ENCODE measurements around the gene SCN11A. TPM values are rescaled to one million over a fixed set of nuclear protein-coding genes. Genes with fewer than 3 reads are reported as not detected.
"Not testable (repeated sequence)": the region's sequence is repeated elsewhere in the genome, so short reads cannot be mapped to it uniquely, and the experiment has no call there.

SCN11A gene
- total RNA-seq, 5 donors from 2014 or later (not counting 1 experiment from before 2014, with no cell fraction given), result 0.07 to 0.23 (median 0.12) TPM

GRCh38 chr3:39062180-39062579 is 10.4 kb upstream of the SCN11A start:
- ChIA-PET POLR2A (no interaction called here), CTCF (interaction anchor here in 1 of 2 donors (0.9 kb wide), 1 partner anchor 66 kb away, joined by 4 read pairs; no protein-coding TSS in a partner anchor)
- H3K36me3 Mint-ChIP-seq, result peaks cover 44% of the 10 kb centered on the region
- no peaks in the 10 kb centered on the region for H3K27me3 Mint-ChIP-seq
- no peaks in the 10 kb centered on the region for H3K4me1 ChIP-seq (ENCODE audit: control insufficient read depth in 1 of 2, extremely low read depth in 1 of 2, insufficient read depth in 2 of 2, low read length in 2 of 2)
- ATAC-seq (replicated peaks in 1 of 4) (no peak), DNase-seq (no peak)
- peaks cover 41 to 48% (median 46%) of the 10 kb centered on the region in 3 donors for H3K4me1 Mint-ChIP-seq
- H3K27ac Mint-ChIP-seq, result peak overlapping the region in 1 of 2 donors; percentile 54
- no peaks in the 10 kb centered on the region for H3K9me3 ChIP-seq
- H3K27ac ChIP-seq (ENCODE audit: low read length), result no peak overlapping the region
- H3K36me3 ChIP-seq (ENCODE audit: control insufficient read depth in 2 of 2, extremely low read depth in 1 of 2, insufficient read depth in 1 of 2, low read length in 1 of 2), result peaks cover 3 to 30% of the 10 kb centered on the region in 2 donors
- no peak overlapping the region for H3K4me3 Mint-ChIP-seq
- no peaks in the 10 kb centered on the region for H3K27me3 ChIP-seq (replicated peaks in 1 of 2; ENCODE audit: control insufficient read depth in 2 of 2, extremely low read depth in 1 of 2, insufficient read depth in 2 of 2, low read length in 1 of 2)
- no peaks in the 10 kb centered on the region for H3K9me3 Mint-ChIP-seq
- WGBS (ENCODE audit: insufficient coverage), result 60% methylated on average over 1 of the region's 1 CpG
- no peak overlapping the region for H3K4me3 ChIP-seq (ENCODE audit: control insufficient read depth in 1 of 2, extremely low read depth in 1 of 2, low read length in 1 of 2)

- DNase-seq; H3K27ac Mint-ChIP-seq; H3K27me3 Mint-ChIP-seq; H3K4me1 ChIP-seq (ENCODE audit: control insufficient read depth in 1 of 2, extremely low read depth in 1 of 2, insufficient read depth in 2 of 2, low read length in 2 of 2); POLR2A ChIA-PET; H3K9me3 ChIP-seq; H3K4me3 ChIP-seq (ENCODE audit: control insufficient read depth in 1 of 2, extremely low read depth in 1 of 2, low read length in 1 of 2); CTCF ChIA-PET; H3K4me3 Mint-ChIP-seq; H3K9me3 Mint-ChIP-seq; H3K27ac ChIP-seq (ENCODE audit: low read length); H3K27me3 ChIP-seq (replicated peaks in 1 of 2; ENCODE audit: control insufficient read depth in 2 of 2, extremely low read depth in 1 of 2, insufficient read depth in 2 of 2, low read length in 1 of 2); ATAC-seq (replicated peaks in 1 of 4): not testable (repeated sequence)
- H3K36me3 ChIP-seq (ENCODE audit: control insufficient read depth in 2 of 2, extremely low read depth in 1 of 2, insufficient read depth in 1 of 2, low read length in 1 of 2), result peaks cover 0 to 22% of the 10 kb centered on the region in 2 donors
- peaks cover 37% of the 10 kb centered on the region for H3K36me3 Mint-ChIP-seq
- H3K4me1 Mint-ChIP-seq, result peaks cover 51 to 57% (median 55%) of the 10 kb centered on the region in 3 donors
- no CpG with 5 or more reads among the region's 2 CpGs for WGBS (ENCODE audit: insufficient coverage)
Observed at GRCh38 chr3:39061228-39061627, 9.5 kb upstream of the SCN11A start.

- Histone ChIP-seq H3K4me1 (ENCODE audit: control insufficient read depth in 1 of 2, extremely low read depth in 1 of 2, insufficient read depth in 2 of 2, low read length in 2 of 2) (peaks cover 6 to 8% of the 10 kb centered on the region in 2 experiments), H3K36me3 (ENCODE audit: control insufficient read depth in 2 of 2, extremely low read depth in 1 of 2, insufficient read depth in 1 of 2, low read length in 1 of 2) (peaks cover 0 to 3% of the 10 kb centered on the region in 2 donors), H3K4me3 (ENCODE audit: control insufficient read depth in 1 of 2, extremely low read depth in 1 of 2, low read length in 1 of 2) (no peak overlapping the region), H3K27ac (ENCODE audit: low read length) (no peak overlapping the region), H3K9me3 (no peaks in the 10 kb centered on the region), H3K27me3 (replicated peaks in 1 of 2; ENCODE audit: control insufficient read depth in 2 of 2, extremely low read depth in 1 of 2, insufficient read depth in 2 of 2, low read length in 1 of 2) (no peaks in the 10 kb centered on the region)
- H3K27ac Mint-ChIP-seq, result peak overlapping the region in 1 of 2 donors; percentile 42
- ChIA-PET CTCF (no interaction called here), POLR2A (no interaction called here)
- no CpG with 5 or more reads among the region's 3 CpGs for WGBS (ENCODE audit: insufficient coverage)
- no peaks in the 10 kb centered on the region for H3K27me3 Mint-ChIP-seq
- no peaks in the 10 kb centered on the region for H3K9me3 Mint-ChIP-seq
- peaks cover 69 to 73% (median 71%) of the 10 kb centered on the region in 3 donors for H3K4me1 Mint-ChIP-seq
- peaks cover 13% of the 10 kb centered on the region for H3K36me3 Mint-ChIP-seq
- DNase-seq (no peak), ATAC-seq (replicated peaks in 1 of 4) (no peak)
- no peak overlapping the region for H3K4me3 Mint-ChIP-seq
Observed at GRCh38 chr3:39056151-39056550, 4.4 kb upstream of the SCN11A start.

GRCh38 chr3:39053696-39054095 is 2.0 kb upstream of the SCN11A start:
- no peak overlapping the region for H3K4me3 ChIP-seq (ENCODE audit: control insufficient read depth in 1 of 2, extremely low read depth in 1 of 2, low read length in 1 of 2)
- H3K27ac ChIP-seq (ENCODE audit: low read length), result no peak overlapping the region
- ChIA-PET POLR2A (interaction anchor here in 1 of 2 donors (0.5 to 0.6 kb wide), 2 partner anchors 42 to 96 kb away, joined by 3 read pairs; no protein-coding TSS in a partner anchor), CTCF (no interaction called here)
- H3K27me3 ChIP-seq (replicated peaks in 1 of 2; ENCODE audit: control insufficient read depth in 2 of 2, extremely low read depth in 1 of 2, insufficient read depth in 2 of 2, low read length in 1 of 2), result no peaks in the 10 kb centered on the region
- Mint-ChIP-seq H3K27ac (no peak overlapping the region), H3K9me3 (no peaks in the 10 kb centered on the region), H3K36me3 (peaks cover 6% of the 10 kb centered on the region), H3K4me3 (peak overlapping the region in 2 of 3 donors; percentile 52 to 95), H3K4me1 (peaks cover 73 to 75% (median 74%) of the 10 kb centered on the region in 3 donors), H3K27me3 (no peaks in the 10 kb centered on the region)
- H3K4me1 ChIP-seq (ENCODE audit: control insufficient read depth in 1 of 2, extremely low read depth in 1 of 2, insufficient read depth in 2 of 2, low read length in 2 of 2), result peaks cover 6 to 10% of the 10 kb centered on the region in 2 experiments
- ATAC-seq (replicated peaks in 1 of 4) (no peak), DNase-seq (no peak)
- H3K9me3 ChIP-seq, result no peaks in the 10 kb centered on the region
- H3K36me3 ChIP-seq (ENCODE audit: control insufficient read depth in 2 of 2, extremely low read depth in 1 of 2, insufficient read depth in 1 of 2, low read length in 1 of 2), result peaks cover 0 to 3% of the 10 kb centered on the region in 2 donors
- 100% methylated on average over 1 of the region's 2 CpGs for WGBS (ENCODE audit: insufficient coverage)

GRCh38 chr3:39052583-39052982 is 839 bp upstream of the SCN11A start:
- ATAC-seq (replicated peaks in 1 of 4) (no peak), DNase-seq (peak in 1 of 35 experiments; percentile 2)
- Mint-ChIP-seq H3K9me3 (no peaks in the 10 kb centered on the region), H3K27me3 (no peaks in the 10 kb centered on the region), H3K4me3 (peak overlapping the region; percentile 92 to 95 (median 94)), H3K4me1 (peaks cover 68 to 73% (median 69%) of the 10 kb centered on the region in 3 donors), H3K27ac (peak overlapping the region; percentile 63 to 100), H3K36me3 (no peaks in the 10 kb centered on the region)
- POLR2A ChIA-PET, result no interaction called here
- no peaks in the 10 kb centered on the region for H3K9me3 ChIP-seq
- H3K27ac ChIP-seq (ENCODE audit: low read length), result peak overlapping the region; percentile 95
- CTCF ChIA-PET, result no interaction called here
- 0% methylated on average over 1 of the region's 11 CpGs for WGBS (ENCODE audit: insufficient coverage)
- peaks cover 6 to 10% of the 10 kb centered on the region in 2 experiments for H3K4me1 ChIP-seq (ENCODE audit: control insufficient read depth in 1 of 2, extremely low read depth in 1 of 2, insufficient read depth in 2 of 2, low read length in 2 of 2)
- peak overlapping the region; percentile 59 to 74 for H3K4me3 ChIP-seq (ENCODE audit: control insufficient read depth in 1 of 2, extremely low read depth in 1 of 2, low read length in 1 of 2)
- H3K27me3 ChIP-seq (replicated peaks in 1 of 2; ENCODE audit: control insufficient read depth in 2 of 2, extremely low read depth in 1 of 2, insufficient read depth in 2 of 2, low read length in 1 of 2), result no peaks in the 10 kb centered on the region
- no peaks in the 10 kb centered on the region for H3K36me3 ChIP-seq (ENCODE audit: control insufficient read depth in 2 of 2, extremely low read depth in 1 of 2, insufficient read depth in 1 of 2, low read length in 1 of 2)

GRCh38 chr3:39050029-39050428 is 1.7 kb downstream of the SCN11A start:
- no peaks in the 10 kb centered on the region for H3K36me3 ChIP-seq (ENCODE audit: control insufficient read depth in 2 of 2, extremely low read depth in 1 of 2, insufficient read depth in 1 of 2, low read length in 1 of 2)
- no peak overlapping the region for H3K4me3 Mint-ChIP-seq
- peak overlapping the region; percentile 95 for H3K27ac ChIP-seq (ENCODE audit: low read length)
- no peaks in the 10 kb centered on the region for H3K27me3 Mint-ChIP-seq
- no peak for ATAC-seq (replicated peaks in 1 of 4)
- H3K4me3 ChIP-seq (ENCODE audit: control insufficient read depth in 1 of 2, extremely low read depth in 1 of 2, low read length in 1 of 2), result no peak overlapping the region
- peak overlapping the region; percentile 32 to 82 for H3K27ac Mint-ChIP-seq
- peaks cover 6 to 10% of the 10 kb centered on the region in 2 experiments for H3K4me1 ChIP-seq (ENCODE audit: control insufficient read depth in 1 of 2, extremely low read depth in 1 of 2, insufficient read depth in 2 of 2, low read length in 2 of 2)
- H3K4me1 Mint-ChIP-seq, result peaks cover 52 to 58% (median 54%) of the 10 kb centered on the region in 3 donors
- ChIA-PET CTCF (interaction anchor here in 1 of 2 donors (1.8 kb wide), 1 partner anchor 50 kb away, joined by 4 read pairs; no protein-coding TSS in a partner anchor), POLR2A (no interaction called here)
- H3K9me3 ChIP-seq, result no peaks in the 10 kb centered on the region
- no peak for DNase-seq
- H3K27me3 ChIP-seq (replicated peaks in 1 of 2; ENCODE audit: control insufficient read depth in 2 of 2, extremely low read depth in 1 of 2, insufficient read depth in 2 of 2, low read length in 1 of 2), result no peaks in the 10 kb centered on the region
- H3K36me3 Mint-ChIP-seq, result no peaks in the 10 kb centered on the region
- H3K9me3 Mint-ChIP-seq, result no peaks in the 10 kb centered on the region

GRCh38 chr3:39038165-39038564 is 13.6 kb downstream of the SCN11A start:
- no peak overlapping the region for H3K4me3 Mint-ChIP-seq
- no peaks in the 10 kb centered on the region for H3K36me3 ChIP-seq (ENCODE audit: control insufficient read depth in 2 of 2, extremely low read depth in 1 of 2, insufficient read depth in 1 of 2, low read length in 1 of 2)
- no peak overlapping the region for H3K27ac Mint-ChIP-seq
- H3K4me3 ChIP-seq (ENCODE audit: control insufficient read depth in 1 of 2, extremely low read depth in 1 of 2, low read length in 1 of 2), result no peak overlapping the region
- DNase-seq (no peak), ATAC-seq (replicated peaks in 1 of 4) (no peak)
- no peaks in the 10 kb centered on the region for H3K4me1 ChIP-seq (ENCODE audit: control insufficient read depth in 1 of 2, extremely low read depth in 1 of 2, insufficient read depth in 2 of 2, low read length in 2 of 2)
- no peaks in the 10 kb centered on the region for H3K9me3 ChIP-seq
- ChIA-PET POLR2A (no interaction called here), CTCF (no interaction called here)
- H3K27me3 Mint-ChIP-seq, result peaks cover 15 to 18% of the 10 kb centered on the region in 2 donors
- H3K9me3 Mint-ChIP-seq, result peaks cover 4 to 19% (median 5%) of the 10 kb centered on the region in 3 donors
- H3K27me3 ChIP-seq (replicated peaks in 1 of 2; ENCODE audit: control insufficient read depth in 2 of 2, extremely low read depth in 1 of 2, insufficient read depth in 2 of 2, low read length in 1 of 2), result peaks cover 0 to 7% of the 10 kb centered on the region in 2 experiments
- peaks cover 6% of the 10 kb centered on the region for H3K36me3 Mint-ChIP-seq
- no peak overlapping the region for H3K27ac ChIP-seq (ENCODE audit: low read length)
- no peaks in the 10 kb centered on the region for H3K4me1 Mint-ChIP-seq

Data from T-cell (primary cell).